GM10266 (cell line): Measurements from ENCODE around the gene SCYL2.

Experiments used
- DNase-seq: peaks from one replicate; pipeline ENCODE4 v3.0.0; 2012; ENCODE audit errors: extremely low spot score
- CTCF ChIP-seq: IDR thresholded peaks from 2 replicates; pipeline ENCODE4 v1.5.1; 2012; ENCODE audit warnings: mild to moderate bottlenecking, low read depth; ENCODE audit not compliant: control insufficient read depth, insufficient read depth; ENCODE audit errors: missing control alignments

The SCYL2 gene

GRCh38 chr12:100365411-100365810 lies 98.4 kb downstream of the SCYL2 start:
- DNase-seq, result no peak
- TF ChIP-seq CTCF, result no peak

- no peak for DNase-seq
Observed at GRCh38 chr12:100368066-100368465, 101.1 kb downstream of the SCYL2 start.

GRCh38 chr12:100371146-100371545 lies 104.2 kb downstream of the SCYL2 start:
- TF ChIP-seq CTCF, result no peak
- DNase-seq, result no peak

More at GRCh38 chr12:100368066-100368465, 101.1 kb downstream of the SCYL2 start:
- no peak for TF ChIP-seq CTCF

GRCh38 chr12:100372853-100373640 lies 106.1 kb downstream of the SCYL2 start:
- TF ChIP-seq CTCF, result no peak
- no peak for DNase-seq

- DNase-seq, result no peak
- no peak for TF ChIP-seq CTCF
Observed at GRCh38 chr12:100375038-100375735, 108.2 kb downstream of the SCYL2 start.

- TF ChIP-seq CTCF, result no peak
- no peak for DNase-seq
Observed at GRCh38 chr12:100376161-100376560, 109.2 kb downstream of the SCYL2 start.

- no peak for TF ChIP-seq CTCF
- no peak for DNase-seq
Observed at GRCh38 chr12:100381379-100381778, 114.4 kb downstream of the SCYL2 start.
